OCI-LY7 (cell line): ENCODE measurements around the gene CYBRD1.

ENCODE experiments used
- EZH2phosphoT487 ChIP-seq: fragments of 200-600 bp; sonication (generic); IDR thresholded peaks from 2 replicates; pipeline ENCODE4 v1.6.1; 2018; ENCODE audit warnings: low read depth, borderline replicate concordance, mild to moderate bottlenecking, mixed run types, antibody characterized with exemption, low read length, moderate library complexity, mixed read lengths
- TF ChIP-seq, protein P1 (sequence below): fragments of 200-600 bp; sonication (generic); conservative IDR thresholded peaks from 2 replicates; pipeline ENCODE4 v1.5.1; 2014; ENCODE audit warnings: mild to moderate bottlenecking, antibody characterized with exemption, low read length, moderate library complexity, mixed read lengths

DNA sequence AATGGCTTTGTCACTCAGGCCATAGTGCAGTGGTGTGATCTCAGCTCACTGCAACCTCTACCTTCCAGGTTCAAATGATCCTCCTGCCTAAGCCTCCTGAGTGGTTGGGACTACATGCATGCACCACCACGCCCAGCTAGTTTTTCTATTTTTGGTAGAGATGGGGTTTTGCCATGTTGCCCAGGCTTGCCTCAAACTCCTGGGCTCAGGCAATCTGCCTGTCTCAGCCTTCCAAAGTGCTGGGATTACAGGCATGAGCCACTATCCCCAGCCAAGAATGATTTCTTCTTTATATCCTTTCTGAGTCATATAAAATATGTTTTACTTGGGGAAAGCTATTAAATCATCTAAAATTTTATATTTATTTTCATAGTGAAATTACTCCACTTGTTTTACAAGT lies 61.3 kb downstream of the CYBRD1 start:
- TF ChIP-seq, protein P1, sequence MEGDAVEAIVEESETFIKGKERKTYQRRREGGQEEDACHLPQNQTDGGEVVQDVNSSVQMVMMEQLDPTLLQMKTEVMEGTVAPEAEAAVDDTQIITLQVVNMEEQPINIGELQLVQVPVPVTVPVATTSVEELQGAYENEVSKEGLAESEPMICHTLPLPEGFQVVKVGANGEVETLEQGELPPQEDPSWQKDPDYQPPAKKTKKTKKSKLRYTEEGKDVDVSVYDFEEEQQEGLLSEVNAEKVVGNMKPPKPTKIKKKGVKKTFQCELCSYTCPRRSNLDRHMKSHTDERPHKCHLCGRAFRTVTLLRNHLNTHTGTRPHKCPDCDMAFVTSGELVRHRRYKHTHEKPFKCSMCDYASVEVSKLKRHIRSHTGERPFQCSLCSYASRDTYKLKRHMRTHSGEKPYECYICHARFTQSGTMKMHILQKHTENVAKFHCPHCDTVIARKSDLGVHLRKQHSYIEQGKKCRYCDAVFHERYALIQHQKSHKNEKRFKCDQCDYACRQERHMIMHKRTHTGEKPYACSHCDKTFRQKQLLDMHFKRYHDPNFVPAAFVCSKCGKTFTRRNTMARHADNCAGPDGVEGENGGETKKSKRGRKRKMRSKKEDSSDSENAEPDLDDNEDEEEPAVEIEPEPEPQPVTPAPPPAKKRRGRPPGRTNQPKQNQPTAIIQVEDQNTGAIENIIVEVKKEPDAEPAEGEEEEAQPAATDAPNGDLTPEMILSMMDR, result no peak
- no peak for TF ChIP-seq EZH2phosphoT487
